Mammary epithelial cell (primary cell): Measurements from ENCODE around the gene STIM1.

Experiments used
- EZH2 ChIP-seq: IDR thresholded peaks from 2 replicates; pipeline ENCODE4 v1.6.1; 2012; ENCODE audit warnings: low read length, inconsistent platforms, borderline replicate concordance
- TF ChIP-seq, protein P1 (sequence below), 2 donors: IDR thresholded peaks in 1 of 2; conservative IDR thresholded peaks in 1 of 2; 2 replicates each; pipeline ENCODE4 v1.5.1; 2011 to 2012; ENCODE audit warnings: inconsistent platforms in 2 of 2, low read length in 2 of 2, mild to moderate bottlenecking in 2 of 2, control low read depth in 1 of 2, low read depth in 1 of 2; ENCODE audit not compliant: insufficient read depth in 1 of 2; ENCODE audit errors: extremely low read depth in 1 of 2

- TF ChIP-seq, protein P1, sequence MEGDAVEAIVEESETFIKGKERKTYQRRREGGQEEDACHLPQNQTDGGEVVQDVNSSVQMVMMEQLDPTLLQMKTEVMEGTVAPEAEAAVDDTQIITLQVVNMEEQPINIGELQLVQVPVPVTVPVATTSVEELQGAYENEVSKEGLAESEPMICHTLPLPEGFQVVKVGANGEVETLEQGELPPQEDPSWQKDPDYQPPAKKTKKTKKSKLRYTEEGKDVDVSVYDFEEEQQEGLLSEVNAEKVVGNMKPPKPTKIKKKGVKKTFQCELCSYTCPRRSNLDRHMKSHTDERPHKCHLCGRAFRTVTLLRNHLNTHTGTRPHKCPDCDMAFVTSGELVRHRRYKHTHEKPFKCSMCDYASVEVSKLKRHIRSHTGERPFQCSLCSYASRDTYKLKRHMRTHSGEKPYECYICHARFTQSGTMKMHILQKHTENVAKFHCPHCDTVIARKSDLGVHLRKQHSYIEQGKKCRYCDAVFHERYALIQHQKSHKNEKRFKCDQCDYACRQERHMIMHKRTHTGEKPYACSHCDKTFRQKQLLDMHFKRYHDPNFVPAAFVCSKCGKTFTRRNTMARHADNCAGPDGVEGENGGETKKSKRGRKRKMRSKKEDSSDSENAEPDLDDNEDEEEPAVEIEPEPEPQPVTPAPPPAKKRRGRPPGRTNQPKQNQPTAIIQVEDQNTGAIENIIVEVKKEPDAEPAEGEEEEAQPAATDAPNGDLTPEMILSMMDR (conservative IDR thresholded peaks at IDR 0.05 in 1 of 2, IDR thresholded peaks at IDR 0.05 in 1 of 2; ENCODE audit: extremely low read depth in 1 of 2, insufficient read depth in 1 of 2, low read depth in 1 of 2, low read length in 2 of 2) = no peak
- TF ChIP-seq EZH2 = no peak
These were observed 215.9 kb downstream of the STIM1 start for GRCh38 chr11:4071325-4071724.
